GM12878 (cell line): ENCODE results near the gene GGCT. TPM values are rescaled to one million over a fixed set of nuclear protein-coding genes. Genes with fewer than 3 reads are reported as not detected.

ENCODE experiments used
- ATAC-seq: fragments of 200-7000 bp; cut with Tn5 transposase; 3 replicates; pipeline ENCODE4 v1.9.1; 2020; ENCODE audit warnings: mild to moderate bottlenecking, moderate library complexity
- BruUV-seq: library from RNA; stranded (reverse); fragments of 400-500 nt; replicated peaks from 2 replicates; lab custom pipeline; 2021; lab: Mats Ljungman, UMichigan
- CTCF ChIA-PET: fragments of 300-600 bp; sonication (Branson Sonifier 250); formaldehyde crosslinking; extraction: SDS; loops from one replicate; lab custom pipeline; 2021; ENCODE audit warnings: inconsistent platforms; lab: Yijun Ruan, JAX
- POLR2A ChIA-PET: fragments of 350-600 bp; formaldehyde crosslinking; extraction: SDS; loops from one replicate; lab custom pipeline; 2021; ENCODE audit warnings: inconsistent platforms; lab: Charles Lee
- RAD21 ChIA-PET: fragments of 300-600 bp; sonication (Branson Sonifier 250); formaldehyde crosslinking; loops from one replicate; lab custom pipeline; 2023; ENCODE audit warnings: antibody characterized with exemption; ENCODE audit not compliant: unreplicated experiment; lab: Charles Lee
- SMC1A ChIA-PET: fragments of 300-600 bp; sonication (Branson Sonifier 250); formaldehyde crosslinking; loops from one replicate; lab custom pipeline; 2023; ENCODE audit not compliant: unreplicated experiment, uncharacterized antibody; lab: Charles Lee
- DNase-seq: peaks from one replicate; pipeline ENCODE4 v3.0.0-alpha.2; 2011; ENCODE audit warnings: low read depth, low spot score
- FAIRE-seq: peaks from 3 replicates; lab custom pipeline; 2011; peaks lifted over from hg19 to GRCh38; lab: Jason Lieb, UNC
- H2AFZ ChIP-seq: 2 replicates; pipeline ENCODE4 v1.6.0; 2011; ENCODE audit warnings: low read depth, low read length, control low read depth; ENCODE audit not compliant: control insufficient read depth
- H3K27ac ChIP-seq: 2 replicates; pipeline ENCODE4 v1.5.1; 2011; ENCODE audit warnings: control low read depth; ENCODE audit not compliant: control insufficient read depth, insufficient read depth
- H3K27me3 ChIP-seq, 2 experiments: replicated peaks in 1 of 2; 2 replicates each; pipeline versions ENCODE4 v1.6.0 to v1.6.1; 2011; ENCODE audit warnings: low read length in 1 of 2; ENCODE audit not compliant: control insufficient read depth in 2 of 2, insufficient read depth in 2 of 2
- H3K36me3 ChIP-seq, 2 experiments: 2 replicates each; pipeline ENCODE4 v1.5.1; 2011; ENCODE audit warnings: low read length in 1 of 2; ENCODE audit not compliant: control insufficient read depth in 2 of 2, insufficient read depth in 2 of 2
- H3K4me1 ChIP-seq: 2 replicates; pipeline ENCODE4 v1.6.1; 2011; ENCODE audit warnings: mild to moderate bottlenecking, low read length, moderate library complexity, mixed read lengths; ENCODE audit not compliant: control insufficient read depth, insufficient read depth
- H3K4me2 ChIP-seq: 2 replicates; pipeline ENCODE4 v1.6.0; 2011; ENCODE audit warnings: control low read depth; ENCODE audit not compliant: control insufficient read depth, insufficient read depth
- H3K4me3 ChIP-seq: fragments of 200-600 bp; sonication (generic); 2 replicates; pipeline ENCODE4 v1.5.1; 2016
- H3K79me2 ChIP-seq: 2 replicates; pipeline ENCODE4 v1.6.0; 2011; ENCODE audit warnings: low read length; ENCODE audit not compliant: control insufficient read depth, insufficient read depth
- H3K9ac ChIP-seq: 2 replicates; pipeline ENCODE4 v1.8.0; 2011; ENCODE audit warnings: low read length, control low read depth, mixed read lengths; ENCODE audit not compliant: control insufficient read depth, insufficient read depth
- H3K9me3 ChIP-seq: replicated peaks from 3 replicates; pipeline ENCODE4 v1.5.1; 2011; ENCODE audit warnings: mild to moderate bottlenecking, low read length; ENCODE audit not compliant: control insufficient read depth, insufficient read depth
- H4K20me1 ChIP-seq: 2 replicates; pipeline ENCODE4 v1.6.0; 2011; ENCODE audit not compliant: control insufficient read depth, insufficient read depth
- BACH1 ChIP-seq: fragments of 450-650 bp; IDR thresholded peaks from 2 replicates; pipeline ENCODE4 v1.6.1; 2017; ENCODE audit warnings: mild to moderate bottlenecking, borderline replicate concordance
- CHD1 ChIP-seq: IDR thresholded peaks from 2 replicates; pipeline ENCODE4 v1.6.1; 2012; ENCODE audit warnings: low read depth, low read length, improper control_type of control experiment
- CREB1 ChIP-seq: IDR thresholded peaks from 2 replicates; pipeline ENCODE4 v1.6.1; 2012; ENCODE audit warnings: low read depth, mild to moderate bottlenecking, inconsistent platforms
- CUX1 ChIP-seq: IDR thresholded peaks from 2 replicates; pipeline ENCODE4 v1.6.1; 2012; ENCODE audit warnings: improper control_type of control experiment, low read depth, low read length; ENCODE audit not compliant: insufficient replicate concordance
- ELK1 ChIP-seq: IDR thresholded peaks from 2 replicates; pipeline ENCODE4 v1.6.1; 2012; ENCODE audit warnings: low read depth, low read length, improper control_type of control experiment
- KAT2A ChIP-seq: conservative IDR thresholded peaks from 2 replicates; pipeline ENCODE4 v1.6.1; 2011; ENCODE audit warnings: low read depth, low read length; ENCODE audit not compliant: control insufficient read depth
- SKIL ChIP-seq: fragments of 450-650 bp; IDR thresholded peaks from 2 replicates; pipeline ENCODE4 v1.6.1; 2017; ENCODE audit warnings: mild to moderate bottlenecking, low read depth, inconsistent platforms; ENCODE audit not compliant: poor library complexity, severe bottlenecking
- SP1 ChIP-seq: IDR thresholded peaks from one replicate; pipeline ENCODE4 v1.6.1; 2011; ENCODE audit warnings: low read depth, low read length
- YBX1 ChIP-seq: fragments of 450-650 bp; IDR thresholded peaks from 2 replicates; pipeline ENCODE4 v1.6.1; 2016; ENCODE audit warnings: antibody characterized with exemption
- ZNF207 ChIP-seq: fragments of 450-650 bp; IDR thresholded peaks from 2 replicates; pipeline ENCODE4 v1.6.1; 2014; ENCODE audit warnings: antibody characterized with exemption, mild to moderate bottlenecking, borderline replicate concordance
- WGBS: methylation state at CpG from one replicate; pipeline ENCODE4 v1.1.6; 2016; ENCODE audit warnings: low lambda C conversion rate; ENCODE audit not compliant: insufficient replicate concordance, insufficient coverage; ENCODE audit errors: missing lambda C conversion rate; 5-methylcytosine and 5-hydroxymethylcytosine counted together
- in situ Hi-C: fragments of 300-500 bp; cut with MboI; formaldehyde crosslinking; loops from 9 replicates; pipeline ENCODE4 v1.14.3; 2018; ENCODE audit warnings: mixed read lengths
- intact Hi-C: fragments of 100-400 bp; cut with micrococcal nuclease; formaldehyde crosslinking; loops from one replicate; pipeline ENCODE4 v1.14.2; 2022; ENCODE audit not compliant: unreplicated experiment
- polyA plus RNA-seq, 11 experiments: library from polyadenylated mRNA; depleted of rRNA in 4 of 11; unstranded in 6 of 11; stranded (reverse) in 5 of 11; fragments of >200 nt; fragmentation: Nextera tagmentation in 4 of 11; fragmentation: Illumina TruSeq in 1 of 11; extraction: Ambion mirVana in 4 of 11; extraction: Trizol in 1 of 11; gene quantifications; 1 replicate in 1 of 11; 2 replicates in 10 of 11; pipeline versions ENCODE4 v1.2.1 to v1.2.3, GENCODE V29; 2011 to 2016; ENCODE audit warnings: inconsistent platforms in 2 of 11, missing spikeins in 2 of 11, low read depth in 1 of 11
- total RNA-seq, 4 experiments: library from RNA; depleted of rRNA in 3 of 4; stranded (reverse); fragments of >200 nt in 3 of 4; fragmentation: Illumina TruSeq in 1 of 4; extraction: Trizol in 1 of 4; gene quantifications; 2 replicates each; pipeline versions ENCODE4 v1.2.1 to v1.2.3, GENCODE V29; 2013 to 2021

Gene GGCT
- total and polyA plus RNA-seq, 10 of the 15 experiments (the other 5 are each of a cell fraction or from before 2014, with no cell fraction given) = 57.0 to 215 (median 92.3) TPM

GRCh38 chr7:30514177-30514576, 9.5 kb upstream of the GGCT start (continued):
- TF ChIP-seq SKIL (no peak), SP1 (no peak), ZNF207 (no peak), ELK1 (no peak), CHD1 (no peak)

GRCh38 chr7:30513762-30514161, 9.1 kb upstream of the GGCT start:
- POLR2A ChIA-PET = no interaction called here
- intact Hi-C loops = no loop called here
- RAD21 ChIA-PET = interaction anchor here (1.0 to 4.1 kb wide), 2 partner anchors 50 to 117 kb away, joined by 3 to 34 read pairs; no protein-coding TSS in a partner anchor
- TF ChIP-seq BACH1 = no peak
- no peak for TF ChIP-seq YBX1
- TF ChIP-seq SKIL = no peak
- TF ChIP-seq CUX1 = no peak
- no peak for TF ChIP-seq KAT2A
- TF ChIP-seq CREB1 = no peak

More at GRCh38 chr7:30513762-30514161, 9.1 kb upstream of the GGCT start:
- no peak overlapping the region for H3K4me3 ChIP-seq
- BruUV-seq = no TSS peak
- no peak for DNase-seq
- H3K4me1 ChIP-seq = no peaks in the 10 kb centered on the region
- ChIA-PET CTCF (interaction anchor here (1.0 to 8.7 kb wide), 4 partner anchors 13 to 226 kb away, joined by 3 to 108 read pairs (median 24); no protein-coding TSS in a partner anchor), SMC1A (interaction anchor here (0.6 to 6.5 kb wide), 3 partner anchors 43 to 241 kb away, joined by 3 to 81 read pairs (median 3); no protein-coding TSS in a partner anchor)
- no peak for FAIRE-seq
- in situ Hi-C loops = no loop called here
- no peak overlapping the region for H3K27ac ChIP-seq
- no peak overlapping the region for H2AFZ ChIP-seq
- no peak overlapping the region for H3K4me2 ChIP-seq
- no peaks in the 10 kb centered on the region for H3K36me3 ChIP-seq
- H3K9me3 ChIP-seq = no peaks in the 10 kb centered on the region
- no peaks in the 10 kb centered on the region for H4K20me1 ChIP-seq
- ATAC-seq = no peak
- H3K79me2 ChIP-seq = no peaks in the 10 kb centered on the region
- H3K27me3 ChIP-seq = no peaks in the 10 kb centered on the region
- no peak overlapping the region for H3K9ac ChIP-seq
- WGBS = 71% methylated on average over 2 of the region's 2 CpGs
